ENCODE measurements around the gene ADAM22.
A peak's percentile ranks its signal among the peaks of the same experiment; 100 is the strongest.

The ADAM22 gene

GRCh38 chr7:88167223-88167622 is 233.2 kb downstream of the ADAM22 start:
- DNase-seq (ENCODE audit: low spot score): peak; percentile 86

GRCh38 chr7:88167721-88168120 is 233.7 kb downstream of the ADAM22 start:
- no peak for DNase-seq (ENCODE audit: low spot score)

DNA sequence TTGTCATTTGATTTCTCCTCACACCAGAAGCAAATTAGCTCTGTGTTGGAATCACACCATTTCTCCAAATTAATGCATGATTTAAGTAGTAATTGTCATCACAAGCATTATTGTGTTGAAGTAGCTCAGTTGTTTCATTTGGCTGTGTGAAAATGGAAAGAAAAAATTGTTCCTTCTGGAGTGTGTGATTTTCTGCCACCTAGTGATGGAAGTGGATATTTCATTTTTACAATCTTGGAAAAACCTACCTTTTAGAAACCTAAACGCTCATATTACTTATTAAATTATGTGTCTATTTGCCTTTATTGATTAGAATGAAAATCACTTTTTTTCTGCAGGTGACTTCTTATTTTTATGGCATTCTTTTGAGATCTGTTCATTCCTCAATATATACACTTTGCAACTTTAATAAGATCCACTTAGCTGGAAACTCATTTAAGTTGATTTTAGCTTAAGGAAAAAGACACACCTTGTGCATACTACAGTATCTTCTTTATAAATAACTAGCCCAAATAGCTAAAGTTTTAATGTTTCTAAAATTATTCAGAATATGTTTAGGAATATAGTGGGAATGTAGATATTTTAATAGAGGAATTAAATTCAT is 235.8 kb downstream of the ADAM22 start:
- peak; percentile 52 for DNase-seq (ENCODE audit: low spot score)

- no peak for DNase-seq (ENCODE audit: low spot score)
Measured at GRCh38 chr7:88172842-88173241, 238.8 kb downstream of the ADAM22 start.

DNA sequence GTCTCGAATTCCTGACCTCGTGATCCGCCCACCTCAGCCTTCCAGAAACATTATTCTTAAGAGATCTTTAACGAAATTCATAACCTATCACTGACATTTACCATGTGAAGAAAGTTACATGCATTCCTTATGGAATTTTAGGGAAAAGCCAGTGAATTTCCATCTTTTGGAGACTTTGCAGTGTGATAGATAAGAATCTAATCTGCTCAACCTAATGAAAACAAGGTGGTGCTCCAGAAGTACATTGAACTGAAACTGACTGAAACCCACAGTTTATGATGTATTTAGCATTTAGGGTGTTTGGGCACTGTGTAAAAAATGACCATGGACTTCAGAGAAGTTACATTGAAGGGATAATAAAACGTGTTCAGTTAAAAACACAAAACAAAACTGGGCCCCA is 242.1 kb downstream of the ADAM22 start:
- no peak for DNase-seq (ENCODE audit: low spot score)

DNA sequence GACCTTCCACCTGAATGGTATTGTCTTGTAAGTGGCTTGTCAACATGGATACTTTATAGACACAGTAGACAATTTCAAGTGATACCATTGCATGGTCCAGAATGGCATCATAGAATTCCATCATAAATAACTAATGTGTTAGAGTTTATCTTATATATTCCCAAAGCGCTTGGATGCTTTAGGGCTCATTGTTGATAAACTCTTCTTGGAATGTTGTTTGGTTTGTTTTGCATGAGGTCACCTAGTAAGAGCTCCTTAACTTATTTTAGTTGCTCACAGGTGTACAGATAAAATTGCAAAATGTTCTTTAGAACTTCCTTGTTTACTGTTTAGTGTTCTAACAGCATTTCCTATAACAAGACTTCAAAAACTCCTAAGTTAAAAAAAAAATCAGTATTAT is 249.0 kb downstream of the ADAM22 start:
- no peak for DNase-seq (ENCODE audit: low spot score)

GRCh38 chr7:88184848-88185304 is 250.8 kb downstream of the ADAM22 start:
- no peak for DNase-seq (ENCODE audit: low spot score)

DNA sequence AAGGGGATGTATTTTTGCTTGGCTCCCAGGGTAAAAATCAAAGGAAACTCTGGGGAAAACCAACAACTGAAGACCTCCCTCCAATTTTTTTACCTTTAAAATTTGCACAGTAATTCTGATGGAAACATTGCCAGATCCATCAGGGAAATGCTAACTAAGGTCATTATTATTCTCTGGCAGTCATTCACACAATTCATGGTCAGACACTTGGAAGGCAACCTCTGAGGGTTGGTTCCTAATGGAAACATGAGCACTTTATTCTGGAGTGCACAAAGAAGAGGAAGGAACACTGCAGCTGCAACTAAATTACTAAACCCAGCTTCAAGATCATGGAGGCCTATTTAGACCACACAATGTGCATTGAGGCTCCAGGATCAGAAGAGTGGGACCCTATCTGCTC is 251.6 kb downstream of the ADAM22 start:
- peak; percentile 29 for DNase-seq (ENCODE audit: low spot score)

DNA sequence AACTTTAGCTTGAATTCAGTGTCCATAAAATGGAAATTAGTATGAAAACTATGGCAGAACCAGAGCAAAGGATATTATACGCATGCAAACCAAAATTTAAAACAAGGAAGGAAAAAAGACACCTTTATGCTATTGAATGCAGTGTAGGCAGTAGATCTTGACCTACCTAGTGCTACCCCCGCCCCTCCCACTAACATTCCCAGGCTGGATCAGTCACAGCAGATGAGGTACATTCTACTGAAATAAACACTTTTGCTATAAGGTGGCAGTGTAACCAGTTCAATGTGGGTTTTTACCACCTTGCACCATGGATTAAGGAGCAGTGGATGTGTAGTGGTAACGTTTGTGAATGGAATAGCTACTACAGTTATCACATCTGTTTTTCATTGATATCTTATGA is 257.9 kb downstream of the ADAM22 start:
- no peak for DNase-seq (ENCODE audit: low spot score)

GRCh38 chr7:88200261-88200660 is 266.2 kb downstream of the ADAM22 start:
- DNase-seq (ENCODE audit: low spot score): no peak

DNA sequence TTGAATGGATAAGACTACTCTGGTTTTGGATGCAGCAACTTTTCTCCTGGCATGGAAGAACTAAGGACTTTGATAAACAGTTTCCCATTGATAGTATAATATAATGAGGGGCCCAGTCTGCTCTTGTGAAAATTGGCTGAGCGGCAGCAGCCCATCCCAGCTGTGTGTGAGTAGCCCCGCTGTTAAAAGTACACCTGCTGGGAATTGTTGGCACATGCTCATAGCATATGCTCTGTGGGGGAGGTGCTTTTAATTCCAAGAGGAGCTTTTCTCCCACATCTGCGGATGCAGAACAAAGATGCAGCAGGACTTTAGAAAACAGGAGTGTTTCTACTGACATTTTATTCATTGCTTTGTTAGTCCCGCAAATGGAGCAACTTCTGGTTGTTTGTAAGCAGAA is 266.7 kb downstream of the ADAM22 start:
- DNase-seq (ENCODE audit: low spot score): no peak

- DNase-seq (ENCODE audit: low spot score): no peak
Measured at GRCh38 chr7:88201305-88201704, 267.3 kb downstream of the ADAM22 start.

GRCh38 chr7:88202278-88202677 is 268.2 kb downstream of the ADAM22 start:
- no peak for DNase-seq (ENCODE audit: low spot score)

- no peak for DNase-seq (ENCODE audit: low spot score)
Measured at GRCh38 chr7:88202799-88203198, 268.7 kb downstream of the ADAM22 start.

- DNase-seq (ENCODE audit: low spot score): no peak
Measured at GRCh38 chr7:88203401-88203800, 269.4 kb downstream of the ADAM22 start.

GRCh38 chr7:88204525-88205110 is 270.6 kb downstream of the ADAM22 start:
- no peak for DNase-seq (ENCODE audit: low spot score)

DNA sequence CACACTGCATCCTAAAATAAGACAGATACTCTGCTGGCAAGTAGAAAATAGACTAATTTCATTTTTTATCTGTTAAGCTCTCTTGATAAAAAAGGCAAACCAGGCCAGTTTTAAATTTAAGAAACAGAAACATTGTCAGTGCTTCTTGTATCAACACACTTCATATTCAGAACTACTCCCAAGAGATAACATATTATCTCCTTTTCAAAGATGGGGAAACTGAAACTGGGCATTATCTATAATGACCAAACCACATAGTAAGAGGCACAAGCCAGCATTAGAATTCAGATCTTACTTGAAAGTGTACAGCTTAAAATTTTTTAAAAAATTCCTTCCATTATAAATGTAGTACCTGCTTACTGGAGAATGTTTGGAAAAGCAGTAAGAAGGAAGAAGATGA is 271.1 kb downstream of the ADAM22 start:
- DNase-seq (ENCODE audit: low spot score): no peak

- DNase-seq (ENCODE audit: low spot score): no peak
Measured at GRCh38 chr7:88206254-88206653, 272.2 kb downstream of the ADAM22 start.

DNA sequence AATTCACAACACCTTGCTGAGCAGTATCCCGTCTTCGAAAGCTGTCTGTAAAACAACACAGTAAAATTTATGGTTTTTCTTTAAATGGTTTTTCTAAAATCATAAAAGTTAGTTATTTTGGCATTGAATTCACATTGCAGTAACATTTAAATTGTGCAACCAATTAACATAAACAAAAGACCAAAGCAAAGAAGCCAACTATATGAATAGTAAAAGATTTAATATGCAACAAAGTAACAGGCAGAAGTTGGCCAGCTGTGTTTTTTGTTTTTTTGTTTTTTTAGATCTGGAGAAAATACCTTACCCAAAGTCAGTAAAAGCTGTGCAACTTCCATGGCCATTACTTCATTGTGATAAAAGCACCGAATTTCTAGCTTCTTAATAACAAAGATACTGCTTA is 274.5 kb downstream of the ADAM22 start:
- no peak for DNase-seq (ENCODE audit: low spot score)

GRCh38 chr7:88212918-88213317 is 278.9 kb downstream of the ADAM22 start:
- DNase-seq (ENCODE audit: low spot score): no peak

GRCh38 chr7:88214456-88214855 is 280.4 kb downstream of the ADAM22 start:
- no peak for DNase-seq (ENCODE audit: low spot score)

DNA sequence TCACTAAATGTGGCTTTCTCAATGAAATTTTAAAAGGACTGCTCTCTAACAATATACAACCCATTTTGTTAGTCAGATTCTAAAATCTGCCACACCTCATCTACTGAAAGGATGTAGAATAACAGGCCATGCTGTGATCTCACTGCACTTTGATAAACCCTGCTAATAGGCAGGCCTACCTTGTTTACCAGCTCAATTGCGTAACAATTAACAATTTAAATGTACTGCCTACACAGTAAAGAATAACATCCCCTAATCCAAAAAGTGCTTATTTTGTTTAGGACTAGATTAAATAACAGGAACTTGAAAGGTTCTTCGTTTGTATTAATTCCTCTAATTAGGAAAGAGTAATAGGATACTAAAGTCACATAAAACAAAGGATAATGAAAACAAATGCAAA is 281.2 kb downstream of the ADAM22 start:
- no peak for DNase-seq (ENCODE audit: low spot score)

DNA sequence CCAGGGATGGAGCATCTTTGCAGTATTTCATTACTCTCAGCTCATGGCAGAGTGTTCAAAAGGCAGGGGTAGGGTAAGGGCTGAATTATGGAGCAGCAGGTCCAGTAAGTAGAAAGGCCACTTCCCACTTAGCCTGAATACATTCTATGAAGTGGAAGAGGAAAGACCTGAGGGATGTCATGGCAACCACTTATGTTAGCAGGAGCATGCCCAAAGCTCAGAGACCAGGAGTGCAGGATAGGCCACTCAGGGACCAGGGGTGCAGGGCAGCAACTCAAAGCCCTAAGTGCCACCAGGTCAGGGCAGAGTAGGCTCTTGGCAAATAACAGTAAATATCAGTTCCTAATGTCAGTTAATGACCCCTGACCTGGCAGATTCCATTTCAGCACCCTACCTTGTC is 282.2 kb downstream of the ADAM22 start:
- DNase-seq (ENCODE audit: low spot score): no peak
